ENCODE results near the gene MFAP3. TPM values are rescaled to one million over a fixed set of nuclear protein-coding genes. Genes with fewer than 3 reads are reported as not detected.
"Not testable (repeated sequence)": the region's sequence is repeated elsewhere in the genome, so short reads cannot be mapped to it uniquely, and the experiment has no call there.

MFAP3 gene
- 25.6 TPM for total RNA-seq

- peak; percentile 66 to 90 (median 86) for DNase-seq (ENCODE audit: low read depth in 2 of 3, low spot score in 2 of 3)
Observed at GRCh38 chr5:154038707-154039457, at the start of gene MFAP3, which contains the start of gene FAM114A2. MFAP3 (plus strand) TSS chr5:154038967; CDS start chr5:154049723, 10,756 bp downstream. FAM114A2 (minus strand) TSS chr5:154038910; CDS start chr5:154034953, 3,957 bp downstream.

DNA sequence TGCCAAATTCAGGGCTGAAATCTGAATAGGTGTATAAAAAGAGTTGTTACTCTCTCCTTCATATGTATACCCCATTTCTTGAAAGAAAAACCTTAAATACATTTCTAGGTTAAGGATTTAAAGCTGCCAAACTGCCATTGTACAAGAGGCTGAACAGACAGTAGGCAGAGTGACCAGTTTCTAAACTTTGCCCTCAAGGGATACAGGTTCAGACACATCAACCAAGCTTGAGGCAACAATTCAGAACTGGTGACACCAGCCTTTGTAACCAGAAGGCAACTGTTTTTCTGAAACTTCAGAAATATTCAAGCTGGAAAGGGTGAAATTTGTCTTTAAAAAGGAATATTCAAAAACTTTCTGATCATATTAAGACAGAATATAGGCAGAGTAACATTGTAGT is 47.6 kb upstream of the MFAP3 start:
- DNase-seq (ENCODE audit: low read depth in 2 of 3, low spot score in 2 of 3) = no peak

DNA sequence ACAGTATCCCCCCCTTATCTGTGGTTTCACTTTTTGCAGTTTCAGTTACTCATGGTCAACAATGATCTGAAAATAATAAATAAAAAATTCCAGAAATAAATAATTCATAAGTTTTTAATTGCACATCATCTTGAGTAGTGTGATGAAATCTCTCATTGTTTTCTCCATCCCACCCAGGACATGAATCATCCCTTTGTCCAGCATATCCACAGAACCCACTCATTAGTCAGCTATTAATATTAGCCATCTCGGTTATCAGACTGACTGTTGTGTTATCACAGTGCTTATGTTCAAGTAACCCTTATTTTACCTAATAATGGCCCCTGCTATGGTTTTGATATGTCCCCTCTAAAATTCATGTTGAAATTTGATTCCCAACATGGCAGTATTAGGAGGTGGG is 40.8 kb upstream of the MFAP3 start:
- DNase-seq (ENCODE audit: low read depth in 2 of 3, low spot score in 2 of 3) = no peak

DNA sequence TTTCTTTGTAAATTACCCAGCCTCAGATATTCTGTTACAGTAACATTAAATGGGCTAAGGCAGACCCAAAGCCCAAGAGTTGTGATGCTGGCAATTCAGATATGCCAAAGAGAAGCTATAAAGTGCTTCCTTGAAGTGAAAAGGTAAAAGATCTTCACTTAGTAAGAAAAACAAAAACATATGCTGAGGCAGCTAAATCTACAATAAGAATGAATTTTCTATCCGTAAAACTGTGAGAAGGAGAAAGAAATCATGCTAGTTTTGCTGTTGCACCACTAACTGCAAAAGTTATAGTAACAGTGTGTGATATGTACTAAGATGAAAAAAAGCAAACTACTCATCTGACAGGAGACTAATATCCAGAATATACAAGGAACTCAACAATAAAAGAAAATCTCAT is 40.0 kb upstream of the MFAP3 start:
- no peak for DNase-seq (ENCODE audit: low read depth in 2 of 3, low spot score in 2 of 3)

- DNase-seq (ENCODE audit: low read depth in 2 of 3, low spot score in 2 of 3) = no peak
Observed at GRCh38 chr5:153999995-154000394, 38.8 kb upstream of the MFAP3 start.

DNA sequence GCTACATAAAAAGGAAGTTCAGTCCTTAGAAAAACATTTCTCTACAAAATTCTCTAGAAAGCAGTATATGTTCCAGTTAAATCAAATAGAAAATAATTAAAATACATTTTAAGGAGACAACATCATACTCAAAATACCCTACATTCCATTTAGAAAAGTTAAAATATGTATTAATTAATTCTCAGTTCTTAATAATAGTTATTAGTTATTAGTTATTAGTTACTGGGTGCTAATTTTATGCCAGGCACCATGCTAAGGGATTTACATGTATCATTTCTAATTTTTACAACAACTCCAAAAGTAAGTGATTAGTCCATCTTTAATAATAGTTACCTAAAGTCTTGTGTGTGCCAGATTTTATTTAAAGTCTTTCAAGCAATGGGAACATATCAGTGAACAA is 38.1 kb upstream of the MFAP3 start:
- DNase-seq (ENCODE audit: low read depth in 2 of 3, low spot score in 2 of 3) = no peak

GRCh38 chr5:154002093-154002492 is 36.7 kb upstream of the MFAP3 start:
- no peak for DNase-seq (ENCODE audit: low read depth in 2 of 3, low spot score in 2 of 3)

GRCh38 chr5:154002511-154003020 is 36.2 kb upstream of the MFAP3 start:
- DNase-seq (ENCODE audit: low read depth in 2 of 3, low spot score in 2 of 3) = no peak

DNA sequence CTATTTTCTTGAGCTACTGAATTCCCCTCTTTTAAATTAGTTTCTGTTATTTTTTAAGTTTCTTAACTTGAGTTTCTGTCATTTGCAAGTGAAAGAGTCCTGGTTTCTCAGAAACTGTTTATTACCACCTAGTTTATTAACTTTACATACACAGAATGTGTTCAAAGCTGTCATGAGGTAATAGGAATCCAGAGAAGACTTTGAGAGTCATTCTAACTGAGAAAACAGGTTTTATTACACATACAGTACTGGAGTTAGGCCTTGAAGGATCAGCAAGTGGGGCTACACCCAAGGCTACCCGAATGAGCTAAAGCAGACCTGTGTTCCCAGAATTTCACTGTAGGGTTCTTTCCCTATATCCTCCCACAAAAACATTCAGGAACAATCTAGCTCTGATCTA is 33.1 kb upstream of the MFAP3 start:
- DNase-seq (ENCODE audit: low read depth in 2 of 3, low spot score in 2 of 3) = no peak

DNA sequence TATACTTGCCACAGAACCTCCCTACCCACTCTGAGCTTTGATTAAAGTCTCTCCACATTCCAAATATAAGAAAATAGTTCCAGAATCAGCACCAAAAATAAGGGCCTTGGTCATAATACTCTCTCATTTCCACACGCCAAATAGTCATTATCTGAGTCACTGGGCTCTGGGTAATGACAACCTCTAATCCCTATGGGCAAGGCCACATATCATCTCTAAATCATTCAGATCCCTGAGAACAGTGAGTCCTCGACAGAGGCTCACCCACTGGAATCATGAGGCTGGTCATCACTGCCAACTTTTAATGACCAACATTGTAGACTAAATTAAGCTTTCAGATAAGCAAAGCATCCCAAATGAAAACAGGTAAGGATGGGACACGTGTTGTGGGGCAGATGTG is 28.1 kb upstream of the MFAP3 start:
- no peak for DNase-seq (ENCODE audit: low read depth in 2 of 3, low spot score in 2 of 3)

DNA sequence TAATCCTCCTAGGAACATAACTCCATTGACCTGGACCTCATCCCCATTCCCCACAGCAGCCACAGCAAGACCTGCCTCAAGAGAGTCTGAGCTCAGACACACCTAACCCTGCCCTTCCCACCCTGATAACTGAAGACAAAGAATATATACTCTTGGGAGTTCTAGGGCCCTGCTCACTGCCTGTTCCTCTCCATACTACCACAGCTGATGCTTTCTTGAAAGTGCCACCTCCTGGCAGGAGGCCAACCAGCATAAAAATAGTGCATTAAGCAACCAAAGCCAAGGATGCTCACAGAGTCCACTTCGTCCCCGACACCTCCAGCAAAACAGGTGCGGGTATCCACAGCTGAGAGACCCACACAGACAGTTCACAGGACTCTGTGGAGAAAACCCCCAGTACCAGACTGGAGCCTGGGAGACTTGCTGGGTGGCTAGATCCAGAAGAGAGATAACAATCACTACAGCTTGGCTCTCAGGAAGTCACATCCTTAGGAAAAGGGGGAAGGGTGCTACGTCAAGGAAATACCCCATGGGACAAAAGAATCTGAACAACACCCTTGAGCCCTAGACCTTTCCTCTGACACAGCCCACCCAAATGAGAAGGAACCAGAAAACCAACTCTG is 23.6 kb upstream of the MFAP3 start:
- DNase-seq (ENCODE audit: low read depth in 2 of 3, low spot score in 2 of 3) = no peak

- not testable (repeated sequence) for DNase-seq (ENCODE audit: low read depth in 2 of 3, low spot score in 2 of 3)
Observed at GRCh38 chr5:154018919-154019318, 19.8 kb upstream of the MFAP3 start.

DNA sequence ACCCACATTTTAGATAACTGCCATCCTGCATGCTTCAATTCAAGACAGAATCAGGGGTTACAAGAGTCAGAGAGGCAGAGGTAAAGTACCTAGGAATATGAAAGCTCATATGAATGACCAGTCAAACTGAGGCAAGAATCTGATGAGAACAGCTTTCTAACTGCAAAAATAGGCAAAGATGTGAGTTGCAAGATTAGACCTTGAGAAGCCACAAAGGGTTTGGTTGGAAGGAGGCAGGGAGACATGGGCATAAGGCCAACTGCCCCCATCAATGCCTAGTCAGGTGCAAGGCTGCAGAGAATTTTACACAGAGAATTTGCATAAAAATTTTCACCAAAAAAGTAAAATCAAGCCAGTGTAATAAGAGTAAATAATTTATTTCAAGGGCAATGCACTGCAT is 12.8 kb upstream of the MFAP3 start:
- DNase-seq (ENCODE audit: low read depth in 2 of 3, low spot score in 2 of 3) = no peak

GRCh38 chr5:154031937-154032489 is 6.8 kb upstream of the MFAP3 start:
- peak in 1 of 3 donors; percentile 28 for DNase-seq (ENCODE audit: low read depth in 2 of 3, low spot score in 2 of 3)

GRCh38 chr5:154034944-154035343 is 3.8 kb upstream of the MFAP3 start:
- no peak for DNase-seq (ENCODE audit: low read depth in 2 of 3, low spot score in 2 of 3)

- DNase-seq (ENCODE audit: low read depth in 2 of 3, low spot score in 2 of 3) = peak in 1 of 3 donors; percentile 65
Observed at GRCh38 chr5:154038261-154038706, 483 bp upstream of the MFAP3 start.

- no peak for DNase-seq (ENCODE audit: low read depth in 2 of 3, low spot score in 2 of 3)
Observed at GRCh38 chr5:154039458-154039829, 677 bp downstream of the MFAP3 start.

- DNase-seq (ENCODE audit: low read depth in 2 of 3, low spot score in 2 of 3) = no peak
Observed at GRCh38 chr5:154042766-154043165, 4.0 kb downstream of the MFAP3 start.

DNA sequence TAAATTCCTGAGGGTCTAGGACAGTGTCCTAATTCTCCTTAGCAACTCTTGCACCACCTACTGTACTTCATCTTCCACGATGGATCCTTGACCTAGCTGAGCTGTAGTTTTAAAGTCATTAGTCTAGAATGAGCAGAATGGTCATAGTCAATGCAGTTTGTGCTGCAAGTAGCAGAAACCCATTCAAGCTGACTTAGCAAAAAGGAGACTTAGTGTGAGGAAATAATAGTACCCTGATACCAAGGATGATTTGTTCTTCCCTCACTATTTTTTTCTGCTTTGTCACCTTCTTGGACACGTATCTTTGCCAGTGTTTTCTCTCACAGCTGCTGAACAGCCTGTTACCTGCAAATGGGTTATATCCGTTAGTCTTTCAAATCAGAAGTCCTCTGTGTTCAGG is 5.3 kb downstream of the MFAP3 start:
- DNase-seq (ENCODE audit: low read depth in 2 of 3, low spot score in 2 of 3) = no peak

DNA sequence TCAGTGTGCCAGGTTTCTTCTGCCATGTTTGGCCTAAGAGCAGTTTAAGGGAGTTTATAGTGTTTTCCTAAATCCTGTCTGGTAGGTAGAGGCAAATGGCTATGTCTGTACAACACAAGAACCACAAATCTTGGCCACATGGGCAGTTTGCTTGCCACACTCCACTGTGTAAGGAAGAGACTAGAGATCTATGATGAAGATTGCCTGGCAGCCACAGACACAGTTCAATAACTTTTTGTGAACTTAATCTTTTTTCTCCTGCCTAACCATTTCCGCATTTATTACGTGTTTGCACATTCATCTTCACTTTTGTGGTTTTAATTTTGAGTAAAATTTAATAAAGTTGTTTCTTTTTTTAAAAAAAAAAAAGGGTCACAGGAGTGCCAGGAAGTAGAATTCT is 5.8 kb downstream of the MFAP3 start:
- no peak for DNase-seq (ENCODE audit: low read depth in 2 of 3, low spot score in 2 of 3)

- DNase-seq (ENCODE audit: low read depth in 2 of 3, low spot score in 2 of 3) = no peak
Observed at GRCh38 chr5:154046486-154046885, 7.7 kb downstream of the MFAP3 start.

GRCh38 chr5:154047324-154047723 is 8.6 kb downstream of the MFAP3 start:
- DNase-seq (ENCODE audit: low read depth in 2 of 3, low spot score in 2 of 3) = no peak
